Measurements from ENCODE around the gene CDK5RAP3.
"Not testable (repeated sequence)": the region's sequence is repeated elsewhere in the genome, so short reads cannot be mapped to it uniquely, and the experiment has no call there.

Gene CDK5RAP3

GRCh38 chr17:47931848-47932247 is 39.1 kb upstream of the CDK5RAP3 start:
- H3K9ac ChIP-seq (ENCODE audit: insufficient read length, low read depth) = no peak overlapping the region
- no peak for DNase-seq (ENCODE audit: low read depth, low spot score)
- no peak overlapping the region for H3K4me3 ChIP-seq (ENCODE audit: insufficient read length, low read depth)
- no peaks in the 10 kb centered on the region for H3K27me3 ChIP-seq (ENCODE audit: insufficient read depth, insufficient read length)
- peaks cover 33% of the 10 kb centered on the region for H3K36me3 ChIP-seq (ENCODE audit: insufficient read depth, insufficient read length, low read length)
- TF ChIP-seq YY1 (IDR thresholded peaks at IDR 0.05; ENCODE audit: insufficient read depth, insufficient read length) (no peak), ZNF274 (IDR thresholded peaks at IDR 0.05; ENCODE audit: low read depth, low read length) (no peak), SUZ12 (IDR thresholded peaks at IDR 0.05; ENCODE audit: extremely low read depth, insufficient read depth, insufficient read length) (no peak)
- H3K9me3 ChIP-seq (ENCODE audit: insufficient read depth, low read length) = no peaks in the 10 kb centered on the region
- H3K4me1 ChIP-seq (ENCODE audit: insufficient read depth, insufficient read length) = peaks cover 3% of the 10 kb centered on the region

GRCh38 chr17:47934856-47935255 is 36.1 kb upstream of the CDK5RAP3 start:
- Histone ChIP-seq H3K4me3 (ENCODE audit: insufficient read length, low read depth) (no peak overlapping the region), H3K4me1 (ENCODE audit: insufficient read depth, insufficient read length) (peaks cover 3% of the 10 kb centered on the region), H3K9ac (ENCODE audit: insufficient read length, low read depth) (no peak overlapping the region), H3K36me3 (ENCODE audit: insufficient read depth, insufficient read length, low read length) (peaks cover 9% of the 10 kb centered on the region), H3K9me3 (ENCODE audit: insufficient read depth, low read length) (no peaks in the 10 kb centered on the region), H3K27me3 (ENCODE audit: insufficient read depth, insufficient read length) (no peaks in the 10 kb centered on the region)
- no peak for DNase-seq (ENCODE audit: low read depth, low spot score)
- TF ChIP-seq SUZ12 (IDR thresholded peaks at IDR 0.05; ENCODE audit: extremely low read depth, insufficient read depth, insufficient read length) (no peak), YY1 (IDR thresholded peaks at IDR 0.05; ENCODE audit: insufficient read depth, insufficient read length) (no peak), ZNF274 (IDR thresholded peaks at IDR 0.05; ENCODE audit: low read depth, low read length) (no peak)

GRCh38 chr17:47935468-47935867 is 35.4 kb upstream of the CDK5RAP3 start:
- H3K9ac ChIP-seq (ENCODE audit: insufficient read length, low read depth); H3K36me3 ChIP-seq (ENCODE audit: insufficient read depth, insufficient read length, low read length); H3K4me3 ChIP-seq (ENCODE audit: insufficient read length, low read depth); H3K4me1 ChIP-seq (ENCODE audit: insufficient read depth, insufficient read length); H3K27me3 ChIP-seq (ENCODE audit: insufficient read depth, insufficient read length); H3K9me3 ChIP-seq (ENCODE audit: insufficient read depth, low read length); DNase-seq (ENCODE audit: low read depth, low spot score): not testable (repeated sequence)

GRCh38 chr17:47935961-47936360 is 35.0 kb upstream of the CDK5RAP3 start:
- Histone ChIP-seq H3K9me3 (ENCODE audit: insufficient read depth, low read length) (peaks cover 4% of the 10 kb centered on the region; the same call in 1 of the 2 replicates), H3K9ac (ENCODE audit: insufficient read length, low read depth) (no peak overlapping the region), H3K27me3 (ENCODE audit: insufficient read depth, insufficient read length) (no peaks in the 10 kb centered on the region), H3K36me3 (ENCODE audit: insufficient read depth, insufficient read length, low read length) (no peaks in the 10 kb centered on the region), H3K4me3 (ENCODE audit: insufficient read length, low read depth) (no peak overlapping the region), H3K4me1 (ENCODE audit: insufficient read depth, insufficient read length) (peaks cover 6% of the 10 kb centered on the region)
- TF ChIP-seq SUZ12 (IDR thresholded peaks at IDR 0.05; ENCODE audit: extremely low read depth, insufficient read depth, insufficient read length) (no peak), ZNF274 (IDR thresholded peaks at IDR 0.05; ENCODE audit: low read depth, low read length) (no peak), YY1 (IDR thresholded peaks at IDR 0.05; ENCODE audit: insufficient read depth, insufficient read length) (no peak)
- no peak for DNase-seq (ENCODE audit: low read depth, low spot score)

- no peak overlapping the region for H3K9ac ChIP-seq (ENCODE audit: insufficient read length, low read depth)
- H3K27me3 ChIP-seq (ENCODE audit: insufficient read depth, insufficient read length) = no peaks in the 10 kb centered on the region
- H3K36me3 ChIP-seq (ENCODE audit: insufficient read depth, insufficient read length, low read length) = no peaks in the 10 kb centered on the region
- H3K4me3 ChIP-seq (ENCODE audit: insufficient read length, low read depth) = no peak overlapping the region
- H3K4me1 ChIP-seq (ENCODE audit: insufficient read depth, insufficient read length) = peaks cover 6% of the 10 kb centered on the region
- TF ChIP-seq YY1 (IDR thresholded peaks at IDR 0.05; ENCODE audit: insufficient read depth, insufficient read length) = no peak
- TF ChIP-seq ZNF274 (IDR thresholded peaks at IDR 0.05; ENCODE audit: low read depth, low read length) = no peak
- TF ChIP-seq SUZ12 (IDR thresholded peaks at IDR 0.05; ENCODE audit: extremely low read depth, insufficient read depth, insufficient read length) = no peak
- peaks cover 6% of the 10 kb centered on the region; the same call in 1 of the 2 replicates for H3K9me3 ChIP-seq (ENCODE audit: insufficient read depth, low read length)
- DNase-seq (ENCODE audit: low read depth, low spot score) = no peak
Measured at GRCh38 chr17:47937941-47938340, 33.0 kb upstream of the CDK5RAP3 start.

GRCh38 chr17:47941246-47942095 is 29.4 kb upstream of the CDK5RAP3 start, which contains the start of gene PNPO:
TSS of gene PNPO (plus strand) at chr17:47941571. CDS start at chr17:47941676, 105 bp downstream.
- TF ChIP-seq ZNF274 (IDR thresholded peaks at IDR 0.05; ENCODE audit: low read depth, low read length) (no peak), YY1 (IDR thresholded peaks at IDR 0.05; ENCODE audit: insufficient read depth, insufficient read length) (no peak), SUZ12 (IDR thresholded peaks at IDR 0.05; ENCODE audit: extremely low read depth, insufficient read depth, insufficient read length) (no peak)
- no peaks in the 10 kb centered on the region for H3K27me3 ChIP-seq (ENCODE audit: insufficient read depth, insufficient read length)
- peaks cover 30% of the 10 kb centered on the region for H3K36me3 ChIP-seq (ENCODE audit: insufficient read depth, insufficient read length, low read length)
- peak within 1 kb of the TSS; percentile 78 for H3K4me3 ChIP-seq (ENCODE audit: insufficient read length, low read depth)
- peaks cover 6% of the 10 kb centered on the region; the same call in 1 of the 2 replicates for H3K9me3 ChIP-seq (ENCODE audit: insufficient read depth, low read length)
- peak within 1 kb of the TSS; percentile 77 for H3K9ac ChIP-seq (ENCODE audit: insufficient read length, low read depth)
- peak; percentile 89 for DNase-seq (ENCODE audit: low read depth, low spot score)
- H3K4me1 ChIP-seq (ENCODE audit: insufficient read depth, insufficient read length) = peaks cover 3% of the 10 kb centered on the region

GRCh38 chr17:47942096-47942510 is 28.8 kb upstream of the CDK5RAP3 start:
- peaks cover 33% of the 10 kb centered on the region for H3K36me3 ChIP-seq (ENCODE audit: insufficient read depth, insufficient read length, low read length)
- no peaks in the 10 kb centered on the region for H3K27me3 ChIP-seq (ENCODE audit: insufficient read depth, insufficient read length)
- H3K9ac ChIP-seq (ENCODE audit: insufficient read length, low read depth) = peak overlapping the region; percentile 77
- TF ChIP-seq YY1 (IDR thresholded peaks at IDR 0.05; ENCODE audit: insufficient read depth, insufficient read length) (no peak), SUZ12 (IDR thresholded peaks at IDR 0.05; ENCODE audit: extremely low read depth, insufficient read depth, insufficient read length) (no peak), ZNF274 (IDR thresholded peaks at IDR 0.05; ENCODE audit: low read depth, low read length) (no peak)
- peak overlapping the region; percentile 78 for H3K4me3 ChIP-seq (ENCODE audit: insufficient read length, low read depth)
- H3K4me1 ChIP-seq (ENCODE audit: insufficient read depth, insufficient read length) = peaks cover 3% of the 10 kb centered on the region
- H3K9me3 ChIP-seq (ENCODE audit: insufficient read depth, low read length) = peaks cover 6% of the 10 kb centered on the region; the same call in 1 of the 2 replicates
- no peak for DNase-seq (ENCODE audit: low read depth, low spot score)

Data from NT2/D1 (cell line).